ENCODE data around the gene RFX7. TPM values are rescaled to one million over a fixed set of nuclear protein-coding genes. Genes with fewer than 3 reads are reported as not detected.

RFX7 gene

GRCh38 chr15:56040081-56041035 lies 203.3 kb downstream of the RFX7 start:
- H2BK15ac ChIP-seq (ENCODE audit: low read length) = no peak overlapping the region

GRCh38 chr15:56038707-56039106 lies 205.0 kb downstream of the RFX7 start:
- Histone ChIP-seq H3K36me3 (replicated peaks in 1 of 2; ENCODE audit: control insufficient read depth in 2 of 2, insufficient read depth in 2 of 2, low read length in 2 of 2) (no peaks in the 10 kb centered on the region), H3K79me1 (ENCODE audit: low read depth, low read length) (no peaks in the 10 kb centered on the region), H2BK120ac (ENCODE audit: low read depth, low read length) (no peak overlapping the region), H2BK5ac (ENCODE audit: low read length) (no peak overlapping the region), H2BK12ac (ENCODE audit: low read length) (no peak overlapping the region), H4K8ac (ENCODE audit: low read depth, low read length) (no peak overlapping the region), H3K27ac (replicated peaks; ENCODE audit: low read length) (no peak overlapping the region), H3K27me3 (ENCODE audit: control insufficient read depth in 3 of 3, insufficient read depth in 3 of 3, low read depth in 1 of 3, low read length in 3 of 3) (no peaks in the 10 kb centered on the region), H3K4me1 (ENCODE audit: control insufficient read depth in 2 of 2, insufficient read depth in 1 of 2, low read depth in 1 of 2, low read length in 2 of 2) (peaks cover 7 to 11% of the 10 kb centered on the region in 2 donors), H2AK5ac (ENCODE audit: low read depth, low read length) (no peak overlapping the region), H3K4me2 (ENCODE audit: insufficient read depth, low read length, poor library complexity, severe bottlenecking) (no peak overlapping the region), H2AFZ (ENCODE audit: low read length) (no peak overlapping the region), H3K18ac (ENCODE audit: low read length) (no peak overlapping the region), H3K14ac (ENCODE audit: low read length) (no peak overlapping the region), H2BK15ac (ENCODE audit: low read length) (no peak overlapping the region), H3K9ac (ENCODE audit: low read depth, low read length, poor library complexity) (no peak overlapping the region), H3K9me3 (replicated peaks in 1 of 2; ENCODE audit: control insufficient read depth in 2 of 2, insufficient read depth in 1 of 2, low read depth in 1 of 2, low read length in 2 of 2) (peaks cover 0 to 3% of the 10 kb centered on the region in 2 donors), H4K91ac (ENCODE audit: low read depth, low read length, poor library complexity) (no peak overlapping the region), H3K4me3 (ENCODE audit: low read length in 2 of 2) (no peak overlapping the region), H3K4ac (ENCODE audit: low read length) (no peak overlapping the region), H3K23ac (ENCODE audit: low read depth, low read length, poor library complexity) (no peak overlapping the region)
- WGBS, 2 donors (ENCODE audit: extremely low coverage in 2 of 2, insufficient read length in 2 of 2, insufficient replicate concordance in 1 of 2) = no CpG with 5 or more reads among the region's 4 CpGs
- DNase-seq (ENCODE audit: low spot score) = no peak

More at GRCh38 chr15:56040081-56041035, 203.3 kb downstream of the RFX7 start:
- no peak overlapping the region for H4K8ac ChIP-seq (ENCODE audit: low read depth, low read length)
- H3K4me1 ChIP-seq (ENCODE audit: control insufficient read depth in 2 of 2, insufficient read depth in 1 of 2, low read depth in 1 of 2, low read length in 2 of 2) = peaks cover 7 to 12% of the 10 kb centered on the region in 2 donors
- H2BK12ac ChIP-seq (ENCODE audit: low read length) = no peak overlapping the region
- H3K18ac ChIP-seq (ENCODE audit: low read length) = no peak overlapping the region
- no peak overlapping the region for H3K4ac ChIP-seq (ENCODE audit: low read length)
- H3K27me3 ChIP-seq (ENCODE audit: control insufficient read depth in 3 of 3, insufficient read depth in 3 of 3, low read depth in 1 of 3, low read length in 3 of 3) = no peaks in the 10 kb centered on the region
- no peak overlapping the region for H3K9ac ChIP-seq (ENCODE audit: low read depth, low read length, poor library complexity)
- H3K9me3 ChIP-seq (replicated peaks in 1 of 2; ENCODE audit: control insufficient read depth in 2 of 2, insufficient read depth in 1 of 2, low read depth in 1 of 2, low read length in 2 of 2) = peaks cover 0 to 3% of the 10 kb centered on the region in 2 donors
- no peak overlapping the region for H3K23ac ChIP-seq (ENCODE audit: low read depth, low read length, poor library complexity)
- H3K36me3 ChIP-seq (replicated peaks in 1 of 2; ENCODE audit: control insufficient read depth in 2 of 2, insufficient read depth in 2 of 2, low read length in 2 of 2) = no peaks in the 10 kb centered on the region
- no peak overlapping the region for H3K14ac ChIP-seq (ENCODE audit: low read length)
- no peaks in the 10 kb centered on the region for H3K79me1 ChIP-seq (ENCODE audit: low read depth, low read length)
- H2BK5ac ChIP-seq (ENCODE audit: low read length) = no peak overlapping the region
- no peak overlapping the region for H2AK5ac ChIP-seq (ENCODE audit: low read depth, low read length)
- DNase-seq (ENCODE audit: low spot score) = peak; percentile 14
- no peak overlapping the region for H4K91ac ChIP-seq (ENCODE audit: low read depth, low read length, poor library complexity)
- H2AFZ ChIP-seq (ENCODE audit: low read length) = peak overlapping the region; percentile 71
- no CpG with 5 or more reads among the region's 8 CpGs for whole genome bisulfite sequencing, 2 donors (ENCODE audit: extremely low coverage in 2 of 2, insufficient read length in 2 of 2, insufficient replicate concordance in 1 of 2)
- H3K4me3 ChIP-seq (ENCODE audit: low read length in 2 of 2) = no peak overlapping the region
- H3K27ac ChIP-seq (replicated peaks; ENCODE audit: low read length) = peak overlapping the region; percentile 1
- H3K4me2 ChIP-seq (ENCODE audit: insufficient read depth, low read length, poor library complexity, severe bottlenecking) = no peak overlapping the region
- H2BK120ac ChIP-seq (ENCODE audit: low read depth, low read length) = no peak overlapping the region

GRCh38 chr15:56038015-56038414 lies 205.7 kb downstream of the RFX7 start:
- Histone ChIP-seq H3K14ac (ENCODE audit: low read length) (no peak overlapping the region), H2AFZ (ENCODE audit: low read length) (no peak overlapping the region), H3K9me3 (replicated peaks in 1 of 2; ENCODE audit: control insufficient read depth in 2 of 2, insufficient read depth in 1 of 2, low read depth in 1 of 2, low read length in 2 of 2) (no peaks in the 10 kb centered on the region), H3K27ac (replicated peaks; ENCODE audit: low read length) (no peak overlapping the region), H3K4me2 (ENCODE audit: insufficient read depth, low read length, poor library complexity, severe bottlenecking) (no peak overlapping the region), H3K23ac (ENCODE audit: low read depth, low read length, poor library complexity) (no peak overlapping the region), H2BK15ac (ENCODE audit: low read length) (no peak overlapping the region), H2AK5ac (ENCODE audit: low read depth, low read length) (no peak overlapping the region), H3K4ac (ENCODE audit: low read length) (no peak overlapping the region), H2BK12ac (ENCODE audit: low read length) (no peak overlapping the region), H4K91ac (ENCODE audit: low read depth, low read length, poor library complexity) (no peak overlapping the region), H3K18ac (ENCODE audit: low read length) (no peak overlapping the region), H3K9ac (ENCODE audit: low read depth, low read length, poor library complexity) (no peak overlapping the region), H4K8ac (ENCODE audit: low read depth, low read length) (no peak overlapping the region), H3K4me3 (ENCODE audit: low read length in 2 of 2) (no peak overlapping the region), H3K36me3 (replicated peaks in 1 of 2; ENCODE audit: control insufficient read depth in 2 of 2, insufficient read depth in 2 of 2, low read length in 2 of 2) (no peaks in the 10 kb centered on the region), H2BK5ac (ENCODE audit: low read length) (no peak overlapping the region), H3K4me1 (ENCODE audit: control insufficient read depth in 2 of 2, insufficient read depth in 1 of 2, low read depth in 1 of 2, low read length in 2 of 2) (peaks cover 7 to 9% of the 10 kb centered on the region in 2 donors), H3K79me1 (ENCODE audit: low read depth, low read length) (no peaks in the 10 kb centered on the region), H2BK120ac (ENCODE audit: low read depth, low read length) (no peak overlapping the region), H3K27me3 (ENCODE audit: control insufficient read depth in 3 of 3, insufficient read depth in 3 of 3, low read depth in 1 of 3, low read length in 3 of 3) (no peaks in the 10 kb centered on the region)
- DNase-seq (ENCODE audit: low spot score) = no peak
- WGBS, 2 donors (ENCODE audit: extremely low coverage in 2 of 2, insufficient read length in 2 of 2, insufficient replicate concordance in 1 of 2) = no CpG with 5 or more reads among the region's 3 CpGs

Small RNA genes within 50 kb of the gene (small RNA-seq; reads per million reads assigned to genes)
- gene CD24P2 (ENCODE audit: insufficient read depth) (not detected), gene RNU6-1287P (ENCODE audit: insufficient read depth) (not detected)
